Measurements from ENCODE around the gene FAM124A.

- TF ChIP-seq ESRRA (IDR thresholded peaks at IDR 0.05; ENCODE audit: borderline replicate concordance, low read length) (no peak), JUN (IDR thresholded peaks at IDR 0.05) (no peak), CTCF (IDR thresholded peaks at IDR 0.05) (no peak), SMC3 (IDR thresholded peaks at IDR 0.05) (no peak), ZNF302 (CRISPR knock-in tag; IDR thresholded peaks at IDR 0.05) (no peak), KDM1A (IDR thresholded peaks at IDR 0.05; ENCODE audit: low read depth) (no peak), MAX (IDR thresholded peaks at IDR 0.05) (no peak), JUNB (IDR thresholded peaks at IDR 0.05) (no peak), EP300 (IDR thresholded peaks at IDR 0.05) (no peak), KDM5A (IDR thresholded peaks at IDR 0.05) (no peak), POLR2A (IDR thresholded peaks at IDR 0.05; ENCODE audit: low read length) (no peak), MYC (IDR thresholded peaks at IDR 0.05; ENCODE audit: borderline replicate concordance, low read length) (no peak)
- TF ChIP-seq, protein P1, sequence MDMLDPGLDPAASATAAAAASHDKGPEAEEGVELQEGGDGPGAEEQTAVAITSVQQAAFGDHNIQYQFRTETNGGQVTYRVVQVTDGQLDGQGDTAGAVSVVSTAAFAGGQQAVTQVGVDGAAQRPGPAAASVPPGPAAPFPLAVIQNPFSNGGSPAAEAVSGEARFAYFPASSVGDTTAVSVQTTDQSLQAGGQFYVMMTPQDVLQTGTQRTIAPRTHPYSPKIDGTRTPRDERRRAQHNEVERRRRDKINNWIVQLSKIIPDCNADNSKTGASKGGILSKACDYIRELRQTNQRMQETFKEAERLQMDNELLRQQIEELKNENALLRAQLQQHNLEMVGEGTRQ (IDR thresholded peaks at IDR 0.05) = no peak
Measured at GRCh38 chr13:51211910-51212309, 10.3 kb upstream of the FAM124A start.
